IPS-18c (cell line): ENCODE measurements around the gene SLC2A13.

Experiments
- H3K4me3 ChIP-seq: 2 replicates; pipeline ENCODE4 v1.7.0; 2013; ENCODE audit warnings: low read depth, mild to moderate bottlenecking, low read length, moderate library complexity; ENCODE audit not compliant: insufficient read depth
- H3K9me3 ChIP-seq: one replicate; pipeline ENCODE4 v1.6.1; 2013; ENCODE audit warnings: mild to moderate bottlenecking, low read length, moderate library complexity; ENCODE audit not compliant: control insufficient read depth, insufficient read depth

Gene SLC2A13

DNA sequence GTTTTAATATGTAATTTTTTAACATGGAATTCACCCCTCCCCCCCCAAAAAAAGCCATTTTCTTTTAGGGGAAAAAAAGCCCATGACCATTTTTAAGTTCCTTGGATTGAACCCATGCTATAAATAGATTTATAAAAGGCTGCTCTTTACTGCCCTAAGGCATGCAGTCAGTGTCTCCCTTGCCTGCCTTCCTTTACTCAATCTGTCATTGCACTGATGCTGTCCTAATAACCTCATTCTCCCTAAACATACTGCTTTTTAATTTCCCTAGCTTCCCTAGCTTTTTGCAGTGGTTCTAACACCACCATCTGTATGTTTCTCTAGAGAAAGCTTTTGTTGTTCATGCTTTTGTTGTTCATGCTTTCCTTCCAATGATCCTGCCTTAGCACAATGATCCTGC, 83.0 kb downstream of the SLC2A13 start:
- H3K4me3 ChIP-seq = no peak overlapping the region
- H3K9me3 ChIP-seq = no peaks in the 10 kb centered on the region

DNA sequence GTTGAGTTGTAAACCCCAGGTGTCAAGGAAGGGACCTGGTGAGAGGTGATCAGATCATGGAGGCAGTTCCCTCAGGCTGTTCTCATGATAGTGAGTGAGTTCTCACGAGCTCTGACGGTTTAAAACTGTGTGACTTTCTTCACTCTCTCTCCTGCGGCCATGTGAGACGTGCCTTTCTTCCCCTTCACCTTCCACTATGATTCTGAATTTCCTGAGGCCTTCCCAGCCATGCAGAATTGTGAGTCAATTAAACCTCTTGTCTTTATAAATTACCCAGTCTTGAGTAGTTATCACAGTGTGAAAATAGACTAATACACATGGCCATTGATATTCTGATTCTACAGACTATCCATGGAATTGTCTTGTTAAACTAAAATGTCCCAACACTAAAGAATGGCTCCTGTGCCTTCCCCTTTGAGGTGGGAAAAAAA, 85.6 kb downstream of the SLC2A13 start:
- Histone ChIP-seq H3K4me3 (no peak overlapping the region), H3K9me3 (no peaks in the 10 kb centered on the region)

GRCh38 chr12:40017488-40017887, 88.4 kb downstream of the SLC2A13 start:
- Histone ChIP-seq H3K9me3 (no peaks in the 10 kb centered on the region), H3K4me3 (no peak overlapping the region)

- Histone ChIP-seq H3K9me3 (no peaks in the 10 kb centered on the region), H3K4me3 (no peak overlapping the region)
Measured at GRCh38 chr12:40016980-40017379, 88.9 kb downstream of the SLC2A13 start.

DNA sequence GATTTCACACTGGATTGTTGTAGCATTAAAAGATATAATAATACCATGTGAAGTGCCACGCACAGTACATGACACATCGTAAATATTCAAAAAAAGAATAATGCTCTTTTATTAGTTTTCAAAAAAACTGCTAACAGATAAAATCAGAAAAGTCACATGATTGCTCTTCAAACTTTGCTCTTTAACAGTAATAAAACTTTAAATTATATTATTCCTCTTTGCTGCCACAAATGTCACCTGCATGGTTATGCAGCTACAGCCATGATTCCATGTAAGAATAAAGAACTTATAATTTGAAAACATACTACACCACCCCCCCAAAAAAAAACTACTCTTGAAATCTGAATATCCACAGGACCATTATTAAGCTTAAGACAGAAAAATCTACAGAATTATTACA, 90.0 kb downstream of the SLC2A13 start:
- Histone ChIP-seq H3K9me3 (no peaks in the 10 kb centered on the region), H3K4me3 (no peak overlapping the region)

GRCh38 chr12:40015345-40015744, 90.5 kb downstream of the SLC2A13 start:
- no peak overlapping the region for H3K4me3 ChIP-seq

GRCh38 chr12:40013847-40014246, 92.0 kb downstream of the SLC2A13 start:
- no peak overlapping the region for H3K4me3 ChIP-seq

More at GRCh38 chr12:40015345-40015744, 90.5 kb downstream of the SLC2A13 start:
- H3K9me3 ChIP-seq = no peaks in the 10 kb centered on the region

GRCh38 chr12:40013292-40013691, 92.6 kb downstream of the SLC2A13 start:
- H3K4me3 ChIP-seq = no peak overlapping the region

More at GRCh38 chr12:40013847-40014246, 92.0 kb downstream of the SLC2A13 start:
- H3K9me3 ChIP-seq = no peaks in the 10 kb centered on the region

DNA sequence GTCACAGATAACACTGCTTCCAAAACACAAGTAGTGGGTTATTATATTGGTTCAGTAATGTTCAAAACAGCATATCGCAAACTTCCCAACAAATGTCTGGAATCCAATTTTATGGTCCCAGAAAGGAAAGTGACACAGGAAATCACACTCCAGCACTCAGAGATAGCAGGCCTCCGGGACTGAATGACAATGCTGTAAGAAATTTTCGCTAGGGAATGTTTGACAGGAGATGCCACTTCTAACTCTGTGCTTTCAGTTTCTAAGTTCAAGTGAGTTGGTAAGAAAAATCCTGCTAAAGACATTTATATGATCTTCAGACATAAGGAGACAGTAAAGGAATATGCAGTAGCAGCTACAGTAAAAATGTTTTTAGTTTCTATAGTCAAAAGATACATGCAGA, 93.2 kb downstream of the SLC2A13 start:
- Histone ChIP-seq H3K9me3 (no peaks in the 10 kb centered on the region), H3K4me3 (no peak overlapping the region)

More at GRCh38 chr12:40013292-40013691, 92.6 kb downstream of the SLC2A13 start:
- H3K9me3 ChIP-seq = no peaks in the 10 kb centered on the region

GRCh38 chr12:40011775-40012129, 94.1 kb downstream of the SLC2A13 start:
- Histone ChIP-seq H3K9me3 (no peaks in the 10 kb centered on the region), H3K4me3 (no peak overlapping the region)

DNA sequence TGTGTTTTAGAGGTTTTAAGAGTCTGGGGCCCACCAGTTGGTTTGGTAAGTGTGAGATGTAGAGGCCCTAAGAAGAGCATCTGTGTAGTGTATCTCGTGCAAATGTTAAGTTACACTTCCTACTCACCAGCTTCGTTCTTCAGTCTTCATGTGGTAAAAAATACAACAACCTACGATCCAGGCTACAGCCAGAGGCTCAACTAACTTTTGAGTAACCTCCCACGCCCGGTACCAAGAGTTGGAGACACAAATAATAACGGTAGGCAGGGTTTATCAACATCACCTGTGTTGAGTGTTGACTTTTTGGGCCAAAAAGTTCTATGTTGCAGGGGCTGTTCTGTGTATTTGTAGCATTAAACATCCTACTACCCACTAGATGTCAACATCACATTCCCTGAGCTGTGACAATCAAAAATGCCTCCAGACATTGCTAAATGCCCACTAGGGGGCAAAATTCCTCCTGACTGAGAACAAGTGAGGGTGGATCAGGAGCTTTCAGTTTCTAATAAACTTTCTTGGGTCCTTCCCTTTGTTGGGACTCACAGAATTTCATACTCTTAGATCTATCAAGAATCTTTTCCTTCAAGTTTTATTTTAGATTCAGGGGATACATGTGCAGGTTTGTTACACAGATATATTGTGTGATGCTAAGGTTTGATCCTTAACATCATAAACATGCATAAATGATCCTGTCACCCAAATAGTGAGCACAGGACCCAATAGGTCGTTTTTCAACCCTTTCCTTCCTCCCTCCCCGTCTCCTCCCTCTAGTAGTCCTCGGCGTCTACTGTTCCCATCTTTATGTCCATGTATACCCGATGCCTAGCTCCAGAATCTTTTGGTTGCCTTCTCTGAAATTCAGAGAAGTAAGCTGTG, 94.7 kb downstream of the SLC2A13 start:
- Histone ChIP-seq H3K9me3 (no peaks in the 10 kb centered on the region), H3K4me3 (no peak overlapping the region)

- Histone ChIP-seq H3K9me3 (peaks cover 2% of the 10 kb centered on the region), H3K4me3 (no peak overlapping the region)
Measured at GRCh38 chr12:40002178-40003169, 103.4 kb downstream of the SLC2A13 start.

DNA sequence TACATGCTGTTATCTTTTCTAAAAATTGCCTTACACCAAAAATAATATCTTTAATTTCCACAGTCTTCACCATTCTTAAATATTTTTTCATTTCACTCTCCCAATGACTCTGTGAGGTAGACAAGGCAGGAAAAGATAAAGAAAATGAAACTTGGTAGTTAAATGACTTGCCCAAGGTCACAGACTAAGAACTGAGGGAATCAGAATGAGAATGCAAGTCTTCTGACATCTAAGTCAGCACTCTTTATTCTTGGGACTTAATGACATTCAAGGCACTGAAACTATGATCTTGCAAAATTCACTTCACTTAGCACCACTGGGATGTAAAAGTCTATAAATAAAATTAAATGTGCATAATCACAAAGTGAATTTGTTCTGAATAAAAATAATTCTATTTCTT, 104.5 kb downstream of the SLC2A13 start:
- Histone ChIP-seq H3K9me3 (peaks cover 2% of the 10 kb centered on the region), H3K4me3 (no peak overlapping the region)

- no peak overlapping the region for H3K4me3 ChIP-seq
Measured at GRCh38 chr12:40000884-40001283, 105.0 kb downstream of the SLC2A13 start.

DNA sequence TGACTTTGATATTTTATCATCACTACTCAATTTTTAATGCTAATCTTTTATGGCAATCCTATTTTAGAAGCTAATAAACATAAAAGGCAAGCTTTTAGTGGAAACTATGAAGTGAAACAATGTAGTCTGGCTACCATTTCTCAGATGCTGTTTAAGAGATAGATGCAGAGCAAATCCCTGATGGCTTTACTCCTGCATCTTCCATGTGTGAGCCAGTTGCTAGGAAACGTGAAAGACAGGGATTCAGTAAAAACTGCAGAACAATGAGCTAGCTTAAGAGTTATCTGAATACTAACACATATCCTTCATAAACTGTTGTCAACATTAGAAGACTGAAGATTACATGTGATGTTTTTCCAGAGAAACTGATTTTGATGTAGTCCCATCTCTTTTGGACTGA, 112.6 kb downstream of the SLC2A13 start:
- no peaks in the 10 kb centered on the region for H3K9me3 ChIP-seq
- H3K4me3 ChIP-seq = no peak overlapping the region

More at GRCh38 chr12:40000884-40001283, 105.0 kb downstream of the SLC2A13 start:
- H3K9me3 ChIP-seq = peaks cover 2% of the 10 kb centered on the region

DNA sequence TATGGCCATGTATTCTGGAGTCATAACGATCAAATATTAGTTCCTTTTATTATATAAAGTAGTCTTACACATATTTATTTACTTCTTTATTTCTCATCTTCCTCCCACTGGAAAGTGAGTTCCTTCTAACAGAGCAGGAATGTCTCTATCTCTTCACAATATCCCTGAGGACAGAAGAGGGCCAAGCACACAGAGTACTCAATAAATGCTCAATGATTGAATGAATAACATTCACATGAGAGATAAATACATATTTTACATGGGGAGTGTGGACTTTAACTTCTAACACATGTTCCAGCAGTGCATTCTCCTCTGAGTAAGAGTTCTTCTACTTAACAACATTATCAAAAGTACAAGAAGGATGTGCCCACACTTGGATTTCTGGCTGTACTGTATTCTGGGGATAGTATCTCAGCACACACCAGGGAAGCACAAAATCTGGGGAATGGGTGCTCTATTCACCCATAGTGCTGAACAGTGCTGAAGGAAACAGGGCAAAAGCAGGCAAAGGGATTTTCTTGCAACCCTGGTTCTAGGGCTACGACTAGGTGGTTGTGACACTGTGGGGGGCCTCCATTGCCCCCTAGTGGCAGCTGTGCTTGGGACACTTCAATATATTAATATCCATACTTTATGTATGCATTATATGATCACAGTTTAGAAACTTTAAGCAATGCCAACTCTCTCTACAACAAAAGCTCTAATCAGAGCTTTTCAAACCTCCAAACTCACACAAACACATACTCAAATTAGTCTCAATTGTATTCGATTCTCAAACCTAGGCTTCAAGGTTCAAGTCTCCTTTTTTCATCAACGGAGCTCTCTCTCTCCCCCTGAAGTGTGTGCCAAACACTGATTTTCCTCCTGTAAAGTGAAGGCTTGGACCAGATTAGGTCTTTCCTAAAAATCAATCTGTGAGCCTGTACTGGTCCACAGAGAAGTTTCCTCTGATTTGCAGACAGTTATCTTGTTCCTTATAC, 115.5 kb downstream of the SLC2A13 start:
- no peak overlapping the region for H3K4me3 ChIP-seq
- H3K9me3 ChIP-seq = no peaks in the 10 kb centered on the region

- no peak overlapping the region for H3K4me3 ChIP-seq
- H3K9me3 ChIP-seq = no peaks in the 10 kb centered on the region
Measured at GRCh38 chr12:39989501-39989900, 116.4 kb downstream of the SLC2A13 start.
